Smooth muscle cell of the umbilical artery (primary cell): Measurements from ENCODE around the gene PRMT9. TPM values are rescaled to one million over a fixed set of nuclear protein-coding genes. Genes with fewer than 3 reads are reported as not detected.

Experiments
- total RNA-seq: library from RNA; depleted of rRNA; stranded (reverse); fragments of >200 nt; gene quantifications from 2 replicates; pipeline ENCODE4 v1.2.3, GENCODE V29; 2014

The PRMT9 gene
- total RNA-seq, result 11.3 and 12.5 TPM in 2 replicates

GRCh38 chr4:147683717-147684700 is at the start of gene PRMT9:
TSS of gene PRMT9 (minus strand) at chr4:147684163. CDS start at chr4:147683987, 176 bp downstream.

GRCh38 chr4:147731580-147732517 is 47.9 kb upstream of the PRMT9 start, which contains the start of gene ARHGAP10:
TSS of gene ARHGAP10 (plus strand) at chr4:147732088. CDS start at chr4:147732302, 214 bp downstream.

GRCh38 chr4:147617173-147617840 is 66.7 kb downstream of the PRMT9 start, which contains the start of gene TMEM184C:
TSS of gene TMEM184C (plus strand) at chr4:147617397. CDS start at chr4:147617957, 560 bp downstream.

Other genes with a start within 250 kb of the PRMT9 start
- gene EDNRA, start 203.1 kb downstream of the PRMT9 start, total RNA-seq, result 2.1 and 3.9 TPM in 2 replicates
- 51.1 and 55.3 TPM in 2 replicates for gene TMEM184C, start 66.8 kb downstream of the PRMT9 start, total RNA-seq
- 30.6 and 37.2 TPM in 2 replicates for gene ARHGAP10, start 47.9 kb upstream of the PRMT9 start, total RNA-seq